SU-DHL-6 (cell line): Measurements from ENCODE around the gene PAX5.

Experiments
- CTCF ChIP-seq: fragments of 200-600 bp; sonication (generic); IDR thresholded peaks from one replicate; pipeline ENCODE4 v1.5.1; 2017; ENCODE audit warnings: antibody characterized with exemption, mild to moderate bottlenecking, low read length, moderate library complexity; ENCODE audit not compliant: insufficient read depth, poor library complexity, severe bottlenecking
- EZH2phosphoT487 ChIP-seq: fragments of 200-600 bp; sonication (generic), shearing (Covaris generic); conservative IDR thresholded peaks from 2 replicates; pipeline ENCODE4 v1.6.1; 2018; ENCODE audit warnings: mild to moderate bottlenecking, antibody characterized with exemption, low read length, moderate library complexity, mixed read lengths

- TF ChIP-seq CTCF (no peak), EZH2phosphoT487 (no peak)
These were observed 218.3 kb downstream of the PAX5 start for GRCh38 chr9:36815566-36816348.
